Measurements from ENCODE around the gene SCAMP5.
A peak's percentile ranks its signal among the peaks of the same experiment; 100 is the strongest.

SCAMP5 gene

GRCh38 chr15:75008629-75009326 lies 13.4 kb downstream of the SCAMP5 start:
- peaks cover 45% of the 10 kb centered on the region for H3K4me1 ChIP-seq
- peak overlapping the region; percentile 18; the same call in 1 of the 2 replicates for H3K4me3 ChIP-seq
- no peaks in the 10 kb centered on the region for H4K20me1 ChIP-seq
- no peaks in the 10 kb centered on the region for H3K27me3 ChIP-seq
- no peak for TF ChIP-seq Cebpa-rat (IDR thresholded peaks at IDR 0.05)
- H3K27ac ChIP-seq = peak overlapping the region; percentile 67
- H3K9ac ChIP-seq = 0 out of 2 replicates have a peak overlapping the region, but pooled peaks have one; percentile 27
- peak overlapping the region; percentile 72 for H3K4me2 ChIP-seq
- no peaks in the 10 kb centered on the region for H3K36me3 ChIP-seq
- H3K9me3 ChIP-seq = no peaks in the 10 kb centered on the region

GRCh38 chr15:75016431-75016830 lies 21.1 kb downstream of the SCAMP5 start:
- Histone ChIP-seq H3K27me3 (no peaks in the 10 kb centered on the region), H3K36me3 (no peaks in the 10 kb centered on the region), H4K20me1 (no peaks in the 10 kb centered on the region), H3K9me3 (no peaks in the 10 kb centered on the region), H3K4me2 (no peak overlapping the region), H3K9ac (no peak overlapping the region), H3K4me3 (no peak overlapping the region), H3K27ac (no peak overlapping the region), H3K4me1 (peaks cover 38% of the 10 kb centered on the region)
- no peak for TF ChIP-seq Cebpa-rat (IDR thresholded peaks at IDR 0.05)

- peak overlapping the region; percentile 81 for H3K4me2 ChIP-seq
- peaks cover 49% of the 10 kb centered on the region for H3K4me1 ChIP-seq
- no peaks in the 10 kb centered on the region for H4K20me1 ChIP-seq
- no peak overlapping the region for H3K4me3 ChIP-seq
- no peaks in the 10 kb centered on the region for H3K27me3 ChIP-seq
- H3K9ac ChIP-seq = peak overlapping the region; percentile 54
- no peak for TF ChIP-seq Cebpa-rat (IDR thresholded peaks at IDR 0.05)
- H3K36me3 ChIP-seq = no peaks in the 10 kb centered on the region
- H3K9me3 ChIP-seq = no peaks in the 10 kb centered on the region
- H3K27ac ChIP-seq = peak overlapping the region; percentile 50
These were observed 24.6 kb downstream of the SCAMP5 start for GRCh38 chr15:75019916-75020315.

- Histone ChIP-seq H3K27ac (peak overlapping the region; percentile 50), H3K4me2 (peak overlapping the region; percentile 81; the same call in 1 of the 2 replicates), H4K20me1 (no peaks in the 10 kb centered on the region), H3K9ac (no peak overlapping the region), H3K4me3 (no peak overlapping the region), H3K9me3 (no peaks in the 10 kb centered on the region), H3K27me3 (no peaks in the 10 kb centered on the region), H3K36me3 (no peaks in the 10 kb centered on the region; the same call in 1 of the 2 replicates), H3K4me1 (peaks cover 61% of the 10 kb centered on the region)
- TF ChIP-seq Cebpa-rat (IDR thresholded peaks at IDR 0.05) = no peak
These were observed 26.0 kb downstream of the SCAMP5 start for GRCh38 chr15:75021341-75021740.

- H3K4me1 ChIP-seq = peaks cover 66% of the 10 kb centered on the region
- no peaks in the 10 kb centered on the region for H3K27me3 ChIP-seq
- no peaks in the 10 kb centered on the region for H4K20me1 ChIP-seq
- H3K9me3 ChIP-seq = no peaks in the 10 kb centered on the region
- no peak overlapping the region for H3K4me2 ChIP-seq
- TF ChIP-seq Cebpa-rat (IDR thresholded peaks at IDR 0.05) = no peak
- H3K36me3 ChIP-seq = no peaks in the 10 kb centered on the region; the same call in 1 of the 2 replicates
- H3K27ac ChIP-seq = no peak overlapping the region
- H3K4me3 ChIP-seq = no peak overlapping the region
- no peak overlapping the region for H3K9ac ChIP-seq
These were observed 27.4 kb downstream of the SCAMP5 start for GRCh38 chr15:75022783-75023180.

GRCh38 chr15:75023181-75023871 lies 28.0 kb downstream of the SCAMP5 start, which contains the start of gene PPCDC:
Gene PPCDC, plus strand, starts transcription at chr15:75023590. Its CDS starts 4,729 bp downstream, at chr15:75028319.
- no peaks in the 10 kb centered on the region; the same call in 1 of the 2 replicates for H3K36me3 ChIP-seq
- H3K9me3 ChIP-seq = no peaks in the 10 kb centered on the region
- H3K4me1 ChIP-seq = peaks cover 64% of the 10 kb centered on the region
- H3K9ac ChIP-seq = peak within 1 kb of the TSS; percentile 97
- peak within 1 kb of the TSS; percentile 95 for H3K27ac ChIP-seq
- no peaks in the 10 kb centered on the region for H3K27me3 ChIP-seq
- H3K4me2 ChIP-seq = peak within 1 kb of the TSS; percentile 83
- TF ChIP-seq Cebpa-rat (IDR thresholded peaks at IDR 0.05) = no peak
- no peaks in the 10 kb centered on the region for H4K20me1 ChIP-seq
- H3K4me3 ChIP-seq = peak within 1 kb of the TSS; percentile 77

- Histone ChIP-seq H4K20me1 (no peaks in the 10 kb centered on the region), H3K4me1 (peaks cover 64% of the 10 kb centered on the region), H3K27me3 (no peaks in the 10 kb centered on the region), H3K27ac (peak overlapping the region; percentile 95), H3K4me3 (peak overlapping the region; percentile 77), H3K4me2 (peak overlapping the region; percentile 83), H3K36me3 (no peaks in the 10 kb centered on the region; the same call in 1 of the 2 replicates), H3K9me3 (no peaks in the 10 kb centered on the region), H3K9ac (peak overlapping the region; percentile 97)
- no peak for TF ChIP-seq Cebpa-rat (IDR thresholded peaks at IDR 0.05)
These were observed 28.7 kb downstream of the SCAMP5 start for GRCh38 chr15:75023872-75024636.

GRCh38 chr15:75025107-75025506 lies 29.7 kb downstream of the SCAMP5 start:
- Histone ChIP-seq H3K27me3 (no peaks in the 10 kb centered on the region), H3K4me3 (no peak overlapping the region), H3K4me1 (peaks cover 64% of the 10 kb centered on the region), H3K9ac (peak overlapping the region; percentile 97; the same call in 1 of the 2 replicates), H3K9me3 (no peaks in the 10 kb centered on the region), H3K4me2 (peak overlapping the region; percentile 83), H3K36me3 (no peaks in the 10 kb centered on the region; the same call in 1 of the 2 replicates), H4K20me1 (peaks cover 8% of the 10 kb centered on the region; the same call in 1 of the 2 replicates), H3K27ac (peak overlapping the region; percentile 45; the same call in 1 of the 2 replicates)
- TF ChIP-seq Cebpa-rat (IDR thresholded peaks at IDR 0.05) = no peak

GRCh38 chr15:75025548-75026260 lies 30.3 kb downstream of the SCAMP5 start:
- Histone ChIP-seq H3K9ac (peak overlapping the region; percentile 97; the same call in 1 of the 2 replicates), H3K36me3 (no peaks in the 10 kb centered on the region; the same call in 1 of the 2 replicates), H3K4me1 (peaks cover 64% of the 10 kb centered on the region), H4K20me1 (peaks cover 14% of the 10 kb centered on the region; the same call in 1 of the 2 replicates), H3K27ac (peak overlapping the region; percentile 40), H3K4me3 (no peak overlapping the region), H3K9me3 (no peaks in the 10 kb centered on the region), H3K4me2 (peak overlapping the region; percentile 83; the same call in 1 of the 2 replicates), H3K27me3 (no peaks in the 10 kb centered on the region)
- no peak for TF ChIP-seq Cebpa-rat (IDR thresholded peaks at IDR 0.05)

Measured in BLaER1 (cell line).